WTC11 (cell line): ENCODE results near the gene CACNA1E.

Experiments
- JUN ChIP-seq: sonication (generic); formaldehyde crosslinking; IDR thresholded peaks from 2 replicates; pipeline ENCODE4 v1.8.0; 2023; ENCODE audit warnings: mild to moderate bottlenecking, missing genetic modification reagents
- ZBTB43 ChIP-seq: sonication (generic); formaldehyde crosslinking; IDR thresholded peaks from 2 replicates; pipeline ENCODE4 v1.8.1; 2023; ENCODE audit warnings: mild to moderate bottlenecking, missing genetic modification reagents
- TF ChIP-seq, protein P1 (sequence below): fragments of 200-600 bp; IDR thresholded peaks from 2 replicates; pipeline ENCODE4 v1.8.0; 2022; ENCODE audit warnings: antibody characterized with exemption
- TF ChIP-seq, protein P2 (sequence below): sonication (generic); formaldehyde crosslinking; conservative IDR thresholded peaks from 2 replicates; pipeline ENCODE4 v1.8.1; 2022; ENCODE audit warnings: mild to moderate bottlenecking, missing genetic modification reagents
- TF ChIP-seq, protein P3 (sequence below): sonication (generic); formaldehyde crosslinking; IDR thresholded peaks from 2 replicates; pipeline ENCODE4 v1.8.1; 2023; ENCODE audit warnings: mild to moderate bottlenecking, missing genetic modification reagents, moderate library complexity

DNA sequence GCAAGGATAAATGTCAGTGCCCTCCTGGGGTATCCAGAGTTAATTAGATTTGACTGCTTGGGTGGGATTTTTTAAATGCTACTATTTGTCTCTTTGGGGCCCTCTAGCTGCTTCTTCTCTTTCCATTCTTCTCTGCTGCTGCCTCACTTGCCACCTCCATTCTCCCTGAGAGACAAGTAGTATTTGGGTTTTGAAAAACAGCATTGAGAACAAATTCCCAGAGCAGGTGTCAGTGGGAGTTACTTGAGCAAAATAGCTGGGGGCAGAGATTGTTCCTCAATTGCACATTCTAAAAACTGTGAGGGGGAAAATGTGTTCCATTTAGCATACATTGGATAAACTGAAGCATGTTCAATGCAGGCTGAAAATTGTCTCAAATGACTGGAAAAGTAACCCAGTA is 286.5 kb downstream of the CACNA1E start:
- TF ChIP-seq, protein P1, sequence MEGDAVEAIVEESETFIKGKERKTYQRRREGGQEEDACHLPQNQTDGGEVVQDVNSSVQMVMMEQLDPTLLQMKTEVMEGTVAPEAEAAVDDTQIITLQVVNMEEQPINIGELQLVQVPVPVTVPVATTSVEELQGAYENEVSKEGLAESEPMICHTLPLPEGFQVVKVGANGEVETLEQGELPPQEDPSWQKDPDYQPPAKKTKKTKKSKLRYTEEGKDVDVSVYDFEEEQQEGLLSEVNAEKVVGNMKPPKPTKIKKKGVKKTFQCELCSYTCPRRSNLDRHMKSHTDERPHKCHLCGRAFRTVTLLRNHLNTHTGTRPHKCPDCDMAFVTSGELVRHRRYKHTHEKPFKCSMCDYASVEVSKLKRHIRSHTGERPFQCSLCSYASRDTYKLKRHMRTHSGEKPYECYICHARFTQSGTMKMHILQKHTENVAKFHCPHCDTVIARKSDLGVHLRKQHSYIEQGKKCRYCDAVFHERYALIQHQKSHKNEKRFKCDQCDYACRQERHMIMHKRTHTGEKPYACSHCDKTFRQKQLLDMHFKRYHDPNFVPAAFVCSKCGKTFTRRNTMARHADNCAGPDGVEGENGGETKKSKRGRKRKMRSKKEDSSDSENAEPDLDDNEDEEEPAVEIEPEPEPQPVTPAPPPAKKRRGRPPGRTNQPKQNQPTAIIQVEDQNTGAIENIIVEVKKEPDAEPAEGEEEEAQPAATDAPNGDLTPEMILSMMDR, result no peak
- TF ChIP-seq, protein P2, sequence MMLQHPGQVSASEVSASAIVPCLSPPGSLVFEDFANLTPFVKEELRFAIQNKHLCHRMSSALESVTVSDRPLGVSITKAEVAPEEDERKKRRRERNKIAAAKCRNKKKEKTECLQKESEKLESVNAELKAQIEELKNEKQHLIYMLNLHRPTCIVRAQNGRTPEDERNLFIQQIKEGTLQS (CRISPR knock-in tag), result no peak
- TF ChIP-seq JUN, result no peak
- no peak for TF ChIP-seq ZBTB43
- TF ChIP-seq, protein P3, sequence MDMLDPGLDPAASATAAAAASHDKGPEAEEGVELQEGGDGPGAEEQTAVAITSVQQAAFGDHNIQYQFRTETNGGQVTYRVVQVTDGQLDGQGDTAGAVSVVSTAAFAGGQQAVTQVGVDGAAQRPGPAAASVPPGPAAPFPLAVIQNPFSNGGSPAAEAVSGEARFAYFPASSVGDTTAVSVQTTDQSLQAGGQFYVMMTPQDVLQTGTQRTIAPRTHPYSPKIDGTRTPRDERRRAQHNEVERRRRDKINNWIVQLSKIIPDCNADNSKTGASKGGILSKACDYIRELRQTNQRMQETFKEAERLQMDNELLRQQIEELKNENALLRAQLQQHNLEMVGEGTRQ (CRISPR knock-in tag), result no peak
